HG02623 (cell line): Measurements from ENCODE around the gene FAM162B.
"Not testable (repeated sequence)": the region's sequence is repeated elsewhere in the genome, so short reads cannot be mapped to it uniquely, and the experiment has no call there.

Experiments
- ATAC-seq: cut with Tn5 transposase; IDR thresholded peaks from one replicate; pipeline ENCODE4 v1.9.1; 2021; ENCODE audit warnings: moderate library complexity; ENCODE audit not compliant: unreplicated experiment

The FAM162B gene

GRCh38 chr6:116730513-116730912 is 35.0 kb downstream of the FAM162B start:
- no peak for ATAC-seq

GRCh38 chr6:116726947-116727346 is 38.6 kb downstream of the FAM162B start:
- ATAC-seq, result no peak

- ATAC-seq, result no peak
These were observed 50.8 kb downstream of the FAM162B start for GRCh38 chr6:116714761-116715160.

- ATAC-seq, result no peak
These were observed 51.2 kb downstream of the FAM162B start for GRCh38 chr6:116714296-116714695.

GRCh38 chr6:116705917-116706316 is 59.6 kb downstream of the FAM162B start:
- ATAC-seq, result no peak

- not testable (repeated sequence) for ATAC-seq
These were observed 61.6 kb downstream of the FAM162B start for GRCh38 chr6:116703888-116704287.
